Activated B cell treated with CpG ODN at 0.5 μM for 24 hours (primary cell): ENCODE results near the gene HNRNPF. TPM values are rescaled to one million over a fixed set of nuclear protein-coding genes. Genes with fewer than 3 reads are reported as not detected.
"Not testable (repeated sequence)": the region's sequence is repeated elsewhere in the genome, so short reads cannot be mapped to it uniquely, and the experiment has no call there.

Experiments
- ATAC-seq: fragments of 200-7000 bp; cut with Tn5 transposase; one replicate; pipeline ENCODE4 v1.10.0; 2021; ENCODE audit warnings: low read depth, mild to moderate bottlenecking, moderate library complexity
- CTCF ChIA-PET: fragments of 350-600 bp; sonication (Branson Sonifier 250); formaldehyde crosslinking; loops from one replicate; lab custom pipeline; 2021; ENCODE audit warnings: antibody characterized with exemption; lab: Charles Lee
- POLR2A ChIA-PET: fragments of 350-600 bp; sonication (Branson Sonifier 250); formaldehyde crosslinking; loops from one replicate; lab custom pipeline; 2021; ENCODE audit warnings: antibody characterized with exemption; lab: Charles Lee
- DNase-seq: peaks from one replicate; pipeline ENCODE4 v3.0.0; 2022
- H3K27ac Mint-ChIP-seq: one replicate; pipeline ENCODE4 v1.8.0; 2020; ENCODE audit warnings: mixed read lengths
- H3K27me3 Mint-ChIP-seq: one replicate; pipeline ENCODE4 v1.8.0; 2021; ENCODE audit warnings: mixed read lengths
- H3K36me3 Mint-ChIP-seq: one replicate; pipeline ENCODE4 v1.8.0; 2021; ENCODE audit warnings: low read depth, mixed read lengths
- H3K4me1 Mint-ChIP-seq: one replicate; pipeline ENCODE4 v1.8.0; 2021; ENCODE audit warnings: mixed read lengths
- H3K4me3 Mint-ChIP-seq: one replicate; pipeline ENCODE4 v1.8.0; 2020; ENCODE audit warnings: mild to moderate bottlenecking, mixed read lengths
- H3K9me3 Mint-ChIP-seq: one replicate; pipeline ENCODE4 v1.8.0; 2020; ENCODE audit warnings: mixed read lengths
- CTCF ChIP-seq: fragments of 200-600 bp; IDR thresholded peaks from one replicate; pipeline ENCODE4 v1.8.0; 2022; ENCODE audit warnings: antibody characterized with exemption, mild to moderate bottlenecking
- intact Hi-C: fragments of 100-400 bp; cut with micrococcal nuclease; formaldehyde crosslinking; loops from one replicate; pipeline ENCODE4 v1.15.1; 2024
- total RNA-seq: library from RNA; stranded (reverse); gene quantifications from 2 replicates; pipeline ENCODE4 v1.2.3, GENCODE V29; 2022

The HNRNPF gene
- total RNA-seq, 1 donor from 2014 or later: 253 TPM

DNA sequence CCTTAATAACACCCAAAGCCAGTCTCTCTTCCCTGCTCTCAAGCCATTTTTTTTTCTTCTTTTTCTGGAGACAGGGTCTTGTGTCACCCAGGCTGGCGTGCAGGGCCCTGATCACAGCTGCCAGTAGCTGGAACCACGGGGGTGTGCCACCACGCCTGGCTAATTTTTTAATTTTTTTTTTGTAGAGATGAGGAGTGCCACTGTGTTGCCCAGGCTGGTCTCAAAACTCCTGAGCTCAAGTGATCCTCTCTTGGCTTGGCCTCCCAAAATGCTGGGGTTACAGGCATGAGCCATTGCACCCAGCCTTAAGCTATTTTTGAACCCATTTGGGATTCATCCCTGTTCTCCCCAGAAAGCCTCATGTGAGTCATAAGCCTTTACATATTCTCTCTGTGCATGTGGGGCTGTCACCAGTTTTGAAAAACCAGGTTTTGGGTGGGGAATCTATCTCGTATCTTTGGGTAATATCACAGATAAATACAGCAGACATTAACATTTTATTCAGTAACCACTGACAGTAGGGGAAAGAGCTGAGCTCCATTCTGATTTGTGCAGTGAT lies 43.4 kb upstream of the HNRNPF start:
- Mint-ChIP-seq H3K27ac (peak overlapping the region; percentile 98), H3K4me3 (peak overlapping the region; percentile 69), H3K4me1 (peaks cover 44% of the 10 kb centered on the region), H3K9me3 (no peaks in the 10 kb centered on the region), H3K27me3 (no peaks in the 10 kb centered on the region), H3K36me3 (peaks cover 4% of the 10 kb centered on the region)
- DNase-seq: no peak
- ChIA-PET CTCF (interaction anchor here (0.8 to 0.9 kb wide), 2 partner anchors 13 to 16 kb away, joined by 3 to 4 read pairs; partner anchors contain the start of gene ZNF487), POLR2A (interaction anchor here (0.7 to 2.4 kb wide), 12 partner anchors 10 to 330 kb away, joined by 3 to 25 read pairs (median 6); partner anchors contain the start of genes HNRNPF and ZNF487)
- ATAC-seq: peak; percentile 1
- intact Hi-C loops: loop anchor here (1.0 kb wide), 1 partner anchor 670 kb away; the partner anchor contains the start of gene BMS1
- no peak for TF ChIP-seq CTCF

DNA sequence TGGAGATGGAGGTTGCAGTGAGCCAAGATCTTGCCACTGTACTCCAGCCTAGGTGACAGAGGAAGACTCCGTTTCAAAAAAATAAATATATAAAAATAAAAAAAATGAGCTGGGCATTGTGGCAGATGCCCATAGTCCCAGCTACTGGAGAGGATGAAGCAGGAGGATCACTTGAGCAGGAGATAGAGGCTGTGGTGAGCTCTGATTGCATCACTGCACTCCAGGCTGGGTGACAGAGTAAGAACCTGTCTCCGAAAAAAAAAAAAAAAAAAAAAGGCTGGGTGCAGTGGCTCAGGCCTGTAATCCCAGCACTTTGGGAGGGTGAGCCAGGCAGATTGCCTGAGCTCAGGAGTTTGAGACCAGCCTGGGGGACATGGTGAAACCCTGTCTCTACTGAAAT lies 39.8 kb upstream of the HNRNPF start:
- ChIA-PET POLR2A (interaction anchor here (0.6 to 1.6 kb wide), 6 partner anchors 12 to 1972 kb away, joined by 3 to 14 read pairs (median 6); partner anchors contain the start of genes HNRNPF and ZNF487), CTCF (interaction anchor here (1.1 kb wide), 1 partner anchor 9 kb away, joined by 7 read pairs; no protein-coding TSS in a partner anchor)
- no peak overlapping the region for H3K4me3 Mint-ChIP-seq
- H3K4me1 Mint-ChIP-seq: peaks cover 23% of the 10 kb centered on the region
- H3K9me3 Mint-ChIP-seq: no peaks in the 10 kb centered on the region
- no peaks in the 10 kb centered on the region for H3K27me3 Mint-ChIP-seq
- H3K27ac Mint-ChIP-seq: peak overlapping the region; percentile 41
- no peak for ATAC-seq
- intact Hi-C loops: no loop called here
- no peak for TF ChIP-seq CTCF
- peaks cover 8% of the 10 kb centered on the region for H3K36me3 Mint-ChIP-seq
- no peak for DNase-seq

DNA sequence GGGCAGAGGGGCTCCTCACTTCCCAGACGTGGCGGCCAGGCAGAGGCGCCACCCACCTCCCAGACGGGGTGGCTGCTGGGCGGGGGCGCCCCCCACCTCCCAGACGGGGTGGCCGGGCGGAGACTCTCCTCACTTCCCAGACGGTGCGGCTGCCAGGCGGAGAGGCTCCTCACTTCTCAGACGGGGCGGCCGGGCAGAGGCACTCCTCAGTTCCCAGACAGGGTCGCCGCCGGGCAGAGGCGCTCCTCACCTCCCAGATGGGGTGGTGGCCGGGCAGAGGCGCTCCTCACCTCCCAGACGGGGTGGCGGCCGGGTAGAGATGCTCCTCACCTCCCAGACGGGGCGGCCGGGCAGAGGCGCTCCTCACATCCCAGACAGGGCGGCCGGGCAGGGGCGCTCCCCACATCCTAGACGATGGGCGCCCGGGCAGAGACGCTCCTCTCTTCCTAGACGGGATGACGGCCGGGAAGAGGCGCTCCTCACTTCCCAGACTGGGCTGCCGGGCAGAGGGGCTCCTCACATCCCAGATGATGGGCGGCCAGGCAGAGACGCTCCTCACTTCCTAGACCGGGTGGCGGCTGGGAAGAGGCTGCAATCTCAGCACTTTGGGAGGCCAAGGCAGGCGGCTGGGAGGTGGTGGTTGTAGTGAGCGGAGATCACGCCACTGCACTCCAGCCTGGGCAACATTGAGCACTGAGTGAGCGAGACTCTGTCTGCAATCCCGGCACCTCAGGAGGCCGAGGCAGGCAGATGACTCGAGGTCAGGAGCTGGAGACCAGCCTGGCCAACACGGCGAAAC lies 37.4 kb upstream of the HNRNPF start:
- H3K4me3 Mint-ChIP-seq, H3K9me3 Mint-ChIP-seq, DNase-seq, H3K4me1 Mint-ChIP-seq, H3K27ac Mint-ChIP-seq, CTCF ChIA-PET, intact Hi-C loops, H3K36me3 Mint-ChIP-seq, ATAC-seq, H3K27me3 Mint-ChIP-seq: not testable (repeated sequence)
- POLR2A ChIA-PET: interaction anchor here (0.9 kb wide), 1 partner anchor 37 kb away, joined by 3 read pairs; the partner anchor contains the start of gene HNRNPF

DNA sequence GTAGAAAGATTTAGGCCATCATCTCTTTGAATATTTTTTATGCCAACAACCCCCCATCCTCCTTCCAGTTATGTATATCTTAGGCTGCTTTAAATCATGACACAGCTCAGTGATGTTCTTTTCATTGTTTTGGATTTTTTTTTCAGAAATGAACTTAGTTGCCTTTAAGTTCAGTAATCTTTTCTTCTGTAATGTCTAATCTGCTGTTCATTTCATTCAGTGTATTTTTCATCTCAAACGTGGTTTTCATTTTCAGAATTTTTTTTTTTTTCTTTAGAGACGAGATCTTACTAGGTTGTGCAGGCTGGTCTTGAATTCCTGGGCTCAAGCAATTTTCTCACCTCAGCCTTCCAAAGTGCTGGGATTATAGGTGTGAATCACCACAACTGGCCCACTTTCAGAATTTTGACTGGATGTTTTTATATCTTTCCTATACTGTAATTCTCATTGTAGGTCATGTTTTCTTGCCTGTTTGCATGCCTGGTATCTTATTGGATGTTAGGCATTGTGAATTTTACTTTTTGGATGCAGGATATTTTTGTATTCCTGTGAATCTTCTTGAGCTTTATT lies 36.0 kb upstream of the HNRNPF start:
- ATAC-seq: no peak
- intact Hi-C loops: no loop called here
- ChIA-PET POLR2A (no interaction called here), CTCF (interaction anchor here (1.0 kb wide), 1 partner anchor 17 kb away, joined by 4 read pairs; no protein-coding TSS in a partner anchor)
- Mint-ChIP-seq H3K27ac (no peak overlapping the region), H3K36me3 (peaks cover 8% of the 10 kb centered on the region), H3K4me3 (no peak overlapping the region), H3K9me3 (no peaks in the 10 kb centered on the region), H3K4me1 (peaks cover 8% of the 10 kb centered on the region), H3K27me3 (no peaks in the 10 kb centered on the region)
- no peak for TF ChIP-seq CTCF
- no peak for DNase-seq

GRCh38 chr10:43444323-43444722 lies 35.3 kb upstream of the HNRNPF start:
- no peak overlapping the region for H3K4me3 Mint-ChIP-seq
- no peak for ATAC-seq
- TF ChIP-seq CTCF: no peak
- no peaks in the 10 kb centered on the region for H3K9me3 Mint-ChIP-seq
- intact Hi-C loops: no loop called here
- H3K4me1 Mint-ChIP-seq: peaks cover 13% of the 10 kb centered on the region
- ChIA-PET POLR2A (no interaction called here), CTCF (interaction anchor here (1.0 kb wide), 1 partner anchor 16 kb away, joined by 4 read pairs; no protein-coding TSS in a partner anchor)
- H3K27ac Mint-ChIP-seq: no peak overlapping the region
- H3K27me3 Mint-ChIP-seq: no peaks in the 10 kb centered on the region
- no peak for DNase-seq
- peaks cover 8% of the 10 kb centered on the region for H3K36me3 Mint-ChIP-seq
